HCT116 (cell line): ENCODE results near the gene ASB1. TPM values are rescaled to one million over a fixed set of nuclear protein-coding genes. Genes with fewer than 3 reads are reported as not detected.

ENCODE experiments used
- ATAC-seq: fragments of 200-7000 bp; cut with Tn5 transposase; 2 replicates; pipeline ENCODE4 v1.9.1; 2020; ENCODE audit warnings: mild to moderate bottlenecking, moderate library complexity
- BruUV-seq: library from RNA; stranded (reverse); fragments of 400-500 nt; replicated peaks from 2 replicates; lab custom pipeline; 2021; lab: Mats Ljungman, UMichigan
- CTCF ChIA-PET: fragments of 300-600 bp; sonication (Branson Sonifier 250); formaldehyde crosslinking; loops from one replicate; lab custom pipeline; 2021; ENCODE audit warnings: antibody characterized with exemption; lab: Charles Lee
- POLR2A ChIA-PET: fragments of 300-600, 350-600 bp; sonication (Branson Sonifier 250); formaldehyde crosslinking; loops from one replicate; lab custom pipeline; 2021; ENCODE audit warnings: antibody characterized with exemption; lab: Charles Lee
- RAD21 ChIA-PET, 2 experiments: fragments of 300-600 bp; sonication (Branson Sonifier 250); formaldehyde crosslinking; loops; one replicate each; lab custom pipeline; 2023; ENCODE audit warnings: low total read pairs in 2 of 2; ENCODE audit not compliant: uncharacterized antibody in 2 of 2, unreplicated experiment in 2 of 2, low non-redundant PET in 1 of 2; lab: Charles Lee
- DNase-seq: peaks from one replicate; pipeline ENCODE4 v3.0.0-alpha.2; 2010; ENCODE audit warnings: low read depth, low spot score
- H2AFZ ChIP-seq: fragments of 200-600 bp; shearing (Covaris generic), sonication (generic); 2 replicates; pipeline ENCODE4 v1.6.1; 2017; ENCODE audit warnings: low read depth, mixed run types, mixed read lengths, antibody characterized with exemption, low read length; ENCODE audit not compliant: poor library complexity, severe bottlenecking
- H3K27ac ChIP-seq: 2 replicates; pipeline ENCODE4 v1.5.1; 2012; ENCODE audit warnings: low read depth, low read length
- H3K27me3 ChIP-seq: fragments of 200-600 bp; sonication (generic); 2 replicates; pipeline ENCODE4 v1.6.1; 2016; ENCODE audit warnings: mixed run types, low read length, mixed read lengths; ENCODE audit not compliant: insufficient read depth
- H3K36me3 ChIP-seq, 2 experiments: fragments of 200-500 bp in 1 of 2; fragments of 200-600 bp in 1 of 2; sonication (Bioruptor generic) in 1 of 2; sonication (generic) in 1 of 2; 2 replicates each; pipeline versions ENCODE4 v1.5.1 to v1.6.1; 2014 to 2016; ENCODE audit warnings: low read length in 2 of 2, inconsistent platforms in 1 of 2, mixed read lengths in 1 of 2, mixed run types in 1 of 2; ENCODE audit not compliant: insufficient read depth in 2 of 2, control insufficient read depth in 1 of 2
- H3K4me1 ChIP-seq, 2 experiments: fragments of 200-600 bp in 1 of 2; sonication (generic) in 1 of 2; 2 replicates each; pipeline versions ENCODE4 v1.5.1 to v1.6.1; 2012 to 2017; ENCODE audit warnings: low read length in 2 of 2, inconsistent platforms in 1 of 2, mild to moderate bottlenecking in 1 of 2, mixed read lengths in 1 of 2, mixed run types in 1 of 2, moderate library complexity in 1 of 2; ENCODE audit not compliant: insufficient read depth in 2 of 2, control insufficient read depth in 1 of 2
- H3K4me2 ChIP-seq: fragments of 200-600 bp; sonication (generic); 2 replicates; pipeline ENCODE4 v1.6.1; 2017; ENCODE audit warnings: mixed run types, low read length, mixed read lengths
- H3K4me3 ChIP-seq, 2 experiments: fragments of 200-600 bp in 1 of 2; sonication (generic) in 1 of 2; replicated peaks in 1 of 2; 2 replicates each; pipeline ENCODE4 v1.5.1; 2011 to 2016; ENCODE audit warnings: low read length in 2 of 2, control low read depth in 1 of 2, low read depth in 1 of 2, mild to moderate bottlenecking in 1 of 2, mixed read lengths in 1 of 2, mixed run types in 1 of 2
- H3K79me2 ChIP-seq: fragments of 200-600 bp; sonication (generic); 2 replicates; pipeline ENCODE4 v1.6.1; 2017; ENCODE audit warnings: mild to moderate bottlenecking, mixed run types, low read length, moderate library complexity, mixed read lengths; ENCODE audit not compliant: insufficient read depth
- H3K9ac ChIP-seq: fragments of 200-600 bp; sonication (generic); 2 replicates; pipeline ENCODE4 v1.6.1; 2016; ENCODE audit warnings: low read length, mixed read lengths
- H3K9me2 ChIP-seq: fragments of 200-600 bp; sonication (generic), shearing (Covaris generic); 2 replicates; pipeline ENCODE4 v1.6.1; 2017; ENCODE audit warnings: mixed run types, mild to moderate bottlenecking, moderate library complexity; ENCODE audit not compliant: insufficient read depth
- H3K9me3 ChIP-seq, 2 experiments: fragments of 200-500 bp in 1 of 2; fragments of 200-600 bp in 1 of 2; sonication (Bioruptor generic) in 1 of 2; sonication (generic) in 1 of 2; 2 replicates each; pipeline ENCODE4 v1.6.1; 2014 to 2017; ENCODE audit warnings: low read length in 2 of 2, mixed read lengths in 2 of 2, inconsistent platforms in 1 of 2, low read depth in 1 of 2, mild to moderate bottlenecking in 1 of 2, mixed run types in 1 of 2, moderate library complexity in 1 of 2; ENCODE audit not compliant: control insufficient read depth in 1 of 2, insufficient read depth in 1 of 2
- H4K20me1 ChIP-seq: fragments of 200-600 bp; sonication (generic), shearing (Covaris generic); 2 replicates; pipeline ENCODE4 v1.6.1; 2017; ENCODE audit warnings: mixed run types, mild to moderate bottlenecking, moderate library complexity; ENCODE audit not compliant: insufficient read depth
- CBX3 ChIP-seq: IDR thresholded peaks from 2 replicates; pipeline ENCODE4 v1.6.1; 2012; ENCODE audit warnings: low read depth
- CEBPB ChIP-seq: IDR thresholded peaks from 2 replicates; pipeline ENCODE4 v1.6.1; 2012; ENCODE audit warnings: low read depth
- EGR1 ChIP-seq: IDR thresholded peaks from 2 replicates; pipeline ENCODE4 v1.6.1; 2012; ENCODE audit warnings: low read depth
- ELF1 ChIP-seq: IDR thresholded peaks from 2 replicates; pipeline ENCODE4 v1.6.1; 2012; ENCODE audit warnings: low read depth, borderline replicate concordance
- EZH2 ChIP-seq: fragments of 200-600 bp; sonication (generic); IDR thresholded peaks from 2 replicates; pipeline ENCODE4 v1.6.1; 2017; ENCODE audit warnings: antibody characterized with exemption, mixed run types
- JUND ChIP-seq: IDR thresholded peaks from 2 replicates; pipeline ENCODE4 v1.6.1; 2012
- POLR2AphosphoS5 ChIP-seq: IDR thresholded peaks from 2 replicates; pipeline ENCODE4 v1.6.1; 2011; ENCODE audit warnings: mild to moderate bottlenecking, low read depth, low read length, moderate library complexity
- SP1 ChIP-seq: IDR thresholded peaks from 2 replicates; pipeline ENCODE4 v1.6.1; 2012; ENCODE audit warnings: low read depth
- SRF ChIP-seq: IDR thresholded peaks from 2 replicates; pipeline ENCODE4 v1.6.1; 2012; ENCODE audit warnings: low read depth
- ZNF274 ChIP-seq: fragments of 200-500 bp; sonication (Bioruptor generic); IDR thresholded peaks from 2 replicates; pipeline ENCODE4 v1.6.1; 2014; ENCODE audit warnings: mild to moderate bottlenecking, low read depth, low read length, inconsistent platforms
- intact Hi-C: fragments of 100-400 bp; cut with micrococcal nuclease; formaldehyde crosslinking; loops from 2 replicates; pipeline ENCODE4 v1.10.0; 2022
- total RNA-seq: library from RNA; stranded (reverse); gene quantifications from one replicate; pipeline ENCODE4 v1.2.1, GENCODE V29; 2021; ENCODE audit not compliant: unreplicated experiment
- TF ChIP-seq, protein P1 (sequence below), 3 experiments: fragments of 200-600 bp in 1 of 3; sonication (generic) in 1 of 3; IDR thresholded peaks in 2 of 3; conservative IDR thresholded peaks in 1 of 3; 2 replicates each; pipeline ENCODE4 v1.5.1; 2012 to 2017; ENCODE audit warnings: low read depth in 2 of 3, low read length in 2 of 3, antibody characterized with exemption in 1 of 3, borderline replicate concordance in 1 of 3, control low read depth in 1 of 3, mild to moderate bottlenecking in 1 of 3, mixed read lengths in 1 of 3, mixed run types in 1 of 3, moderate library complexity in 1 of 3; ENCODE audit not compliant: insufficient read depth in 1 of 3
- TF ChIP-seq, protein P2 (sequence below): IDR thresholded peaks from 2 replicates; pipeline ENCODE4 v1.6.1; 2012

The ASB1 gene
- total RNA-seq, 1 experiment from 2014 or later = 43.1 TPM

DNA sequence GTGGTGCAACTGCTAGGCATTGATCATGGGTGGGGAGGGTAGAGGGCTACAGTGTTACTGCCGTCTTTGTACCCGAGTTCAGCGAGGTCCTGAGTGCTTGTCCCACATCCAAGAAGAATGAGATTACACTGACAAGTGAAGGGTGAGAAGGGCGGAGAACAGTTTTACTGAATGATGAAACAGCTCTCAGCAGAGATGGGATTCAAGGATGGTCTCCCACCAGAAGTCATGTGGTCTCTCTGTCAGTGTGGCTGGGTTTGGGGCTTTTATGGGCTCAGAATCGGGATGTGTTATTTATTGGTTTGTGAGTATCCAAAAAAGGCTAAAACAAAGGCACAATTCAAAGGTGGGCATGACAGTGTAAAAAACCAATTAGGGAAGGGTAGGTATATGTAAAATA is 10.8 kb upstream of the ASB1 start (continued):
- TF ChIP-seq, protein P1, sequence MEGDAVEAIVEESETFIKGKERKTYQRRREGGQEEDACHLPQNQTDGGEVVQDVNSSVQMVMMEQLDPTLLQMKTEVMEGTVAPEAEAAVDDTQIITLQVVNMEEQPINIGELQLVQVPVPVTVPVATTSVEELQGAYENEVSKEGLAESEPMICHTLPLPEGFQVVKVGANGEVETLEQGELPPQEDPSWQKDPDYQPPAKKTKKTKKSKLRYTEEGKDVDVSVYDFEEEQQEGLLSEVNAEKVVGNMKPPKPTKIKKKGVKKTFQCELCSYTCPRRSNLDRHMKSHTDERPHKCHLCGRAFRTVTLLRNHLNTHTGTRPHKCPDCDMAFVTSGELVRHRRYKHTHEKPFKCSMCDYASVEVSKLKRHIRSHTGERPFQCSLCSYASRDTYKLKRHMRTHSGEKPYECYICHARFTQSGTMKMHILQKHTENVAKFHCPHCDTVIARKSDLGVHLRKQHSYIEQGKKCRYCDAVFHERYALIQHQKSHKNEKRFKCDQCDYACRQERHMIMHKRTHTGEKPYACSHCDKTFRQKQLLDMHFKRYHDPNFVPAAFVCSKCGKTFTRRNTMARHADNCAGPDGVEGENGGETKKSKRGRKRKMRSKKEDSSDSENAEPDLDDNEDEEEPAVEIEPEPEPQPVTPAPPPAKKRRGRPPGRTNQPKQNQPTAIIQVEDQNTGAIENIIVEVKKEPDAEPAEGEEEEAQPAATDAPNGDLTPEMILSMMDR (IDR thresholded peaks at IDR 0.05 in 2 of 3, conservative IDR thresholded peaks at IDR 0.05 in 1 of 3; ENCODE audit: borderline replicate concordance in 1 of 3, insufficient read depth in 1 of 3, low read depth in 2 of 3, low read length in 2 of 3) = no peak
- TF ChIP-seq ZNF274 = no peak
- TF ChIP-seq JUND = no peak
- TF ChIP-seq CBX3 = no peak
- TF ChIP-seq EZH2 = no peak
- TF ChIP-seq, protein P2, sequence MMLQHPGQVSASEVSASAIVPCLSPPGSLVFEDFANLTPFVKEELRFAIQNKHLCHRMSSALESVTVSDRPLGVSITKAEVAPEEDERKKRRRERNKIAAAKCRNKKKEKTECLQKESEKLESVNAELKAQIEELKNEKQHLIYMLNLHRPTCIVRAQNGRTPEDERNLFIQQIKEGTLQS = no peak
- TF ChIP-seq ELF1 = no peak

DNA sequence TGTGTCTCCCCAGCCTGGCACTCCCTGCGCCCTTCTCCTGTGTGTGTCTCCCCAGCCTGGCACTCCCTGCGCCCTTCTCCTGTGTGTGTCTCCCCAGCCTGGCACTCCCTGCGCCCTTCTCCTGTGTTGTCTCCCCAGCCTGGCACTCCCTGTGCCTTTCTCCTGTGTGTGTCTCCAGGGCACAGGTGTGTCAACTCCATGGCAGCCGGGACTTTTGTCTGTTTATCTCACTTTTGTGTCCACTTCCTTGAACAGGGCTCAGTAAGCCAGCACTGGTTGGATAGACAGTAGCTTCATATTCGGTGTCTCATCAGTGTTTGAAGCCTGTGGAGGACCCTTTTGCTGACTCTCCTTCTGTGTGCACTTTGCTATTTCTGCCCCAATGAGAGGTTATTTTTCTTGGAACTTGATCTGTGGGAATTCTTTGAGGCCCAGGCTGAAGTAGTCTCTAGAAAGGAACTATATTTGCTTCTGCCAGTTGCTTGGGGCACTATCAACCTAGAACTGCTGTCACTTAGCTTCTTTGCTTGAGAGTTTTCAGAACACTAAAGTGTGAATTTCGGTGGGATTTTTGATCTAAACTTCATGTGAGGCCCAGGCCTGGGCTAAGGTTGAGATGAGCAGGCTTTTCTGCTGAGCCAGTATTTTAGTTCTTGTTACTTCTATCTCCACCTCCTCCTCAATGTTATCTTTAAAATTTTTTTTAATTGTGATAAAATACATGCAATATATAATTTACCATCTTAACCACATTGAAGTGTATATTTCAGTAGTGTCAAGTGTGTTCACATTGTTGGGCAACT is 8.3 kb upstream of the ASB1 start:
- POLR2A ChIA-PET = no interaction called here
- Histone ChIP-seq H3K9ac (no peak overlapping the region), H3K4me1 (no peaks in the 10 kb centered on the region), H3K27me3 (no peaks in the 10 kb centered on the region), H3K27ac (no peak overlapping the region), H3K4me3 (no peak overlapping the region), H2AFZ (no peak overlapping the region), H3K9me3 (peaks cover 4% of the 10 kb centered on the region in 2 experiments; a peak in 1 of 4 replicates), H4K20me1 (no peaks in the 10 kb centered on the region), H3K36me3 (no peaks in the 10 kb centered on the region), H3K4me2 (no peak overlapping the region), H3K9me2 (no peaks in the 10 kb centered on the region), H3K79me2 (no peaks in the 10 kb centered on the region)
- TF ChIP-seq SRF (no peak), POLR2AphosphoS5 (no peak), CBX3 (no peak), EGR1 (no peak), CEBPB (no peak), SP1 (no peak), ZNF274 (no peak)
- TF ChIP-seq, protein P1 (IDR thresholded peaks at IDR 0.05 in 2 of 3, conservative IDR thresholded peaks at IDR 0.05 in 1 of 3; ENCODE audit: borderline replicate concordance in 1 of 3, insufficient read depth in 1 of 3, low read depth in 2 of 3, low read length in 2 of 3) = no peak
- CTCF ChIA-PET = no interaction called here
- no TSS peak for BruUV-seq
- ATAC-seq = no peak
- no peak for DNase-seq
- RAD21 ChIA-PET = no interaction called here
- intact Hi-C loops = no loop called here
